GM10266 (cell line): ENCODE data around the gene HDAC10.

ENCODE experiments used
- DNase-seq: peaks from one replicate; pipeline ENCODE4 v3.0.0; 2012; ENCODE audit errors: extremely low spot score
- TF ChIP-seq, protein P1 (sequence below): IDR thresholded peaks from 2 replicates; pipeline ENCODE4 v1.5.1; 2012; ENCODE audit warnings: mild to moderate bottlenecking, low read depth; ENCODE audit not compliant: control insufficient read depth, insufficient read depth; ENCODE audit errors: missing control alignments

The HDAC10 gene

DNA sequence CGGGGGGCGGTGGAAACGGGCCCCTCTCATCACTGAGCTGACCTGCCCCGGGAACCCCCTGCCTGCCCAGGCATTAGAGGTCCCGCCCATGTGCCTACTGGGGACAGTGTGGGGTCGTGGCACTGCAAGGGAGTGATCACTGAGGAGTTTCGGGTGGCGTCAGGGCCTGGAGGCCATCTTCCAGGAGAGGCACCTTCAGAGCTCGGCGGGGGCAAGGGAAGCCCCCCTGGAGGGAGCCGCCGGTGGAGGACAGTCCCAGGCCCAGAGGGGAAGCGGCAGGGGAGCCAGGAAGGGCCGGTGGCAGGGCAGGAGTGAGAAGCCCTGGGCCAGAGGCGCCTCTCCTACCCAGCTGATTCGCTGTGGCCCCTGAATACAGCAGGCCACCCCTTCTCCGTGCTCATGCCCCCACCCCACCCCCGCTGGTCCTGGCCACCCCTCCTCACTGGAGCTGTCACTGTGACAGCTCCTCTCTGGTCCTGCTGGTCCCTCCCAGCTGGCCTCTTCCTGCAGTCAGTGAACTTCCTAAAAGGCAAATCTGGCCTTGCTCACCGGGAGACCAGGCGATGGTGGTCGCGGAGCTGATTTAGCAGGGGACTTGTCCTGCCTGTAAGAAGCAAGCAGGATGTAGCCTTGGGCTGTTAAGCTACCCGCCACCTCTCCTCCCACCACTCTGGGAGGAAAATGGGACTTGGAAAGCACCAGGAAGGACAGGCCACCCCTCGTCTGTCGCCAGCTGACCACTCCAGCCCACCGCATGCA, 21.2 kb upstream of the HDAC10 start:
- no peak for DNase-seq
- TF ChIP-seq, protein P1, sequence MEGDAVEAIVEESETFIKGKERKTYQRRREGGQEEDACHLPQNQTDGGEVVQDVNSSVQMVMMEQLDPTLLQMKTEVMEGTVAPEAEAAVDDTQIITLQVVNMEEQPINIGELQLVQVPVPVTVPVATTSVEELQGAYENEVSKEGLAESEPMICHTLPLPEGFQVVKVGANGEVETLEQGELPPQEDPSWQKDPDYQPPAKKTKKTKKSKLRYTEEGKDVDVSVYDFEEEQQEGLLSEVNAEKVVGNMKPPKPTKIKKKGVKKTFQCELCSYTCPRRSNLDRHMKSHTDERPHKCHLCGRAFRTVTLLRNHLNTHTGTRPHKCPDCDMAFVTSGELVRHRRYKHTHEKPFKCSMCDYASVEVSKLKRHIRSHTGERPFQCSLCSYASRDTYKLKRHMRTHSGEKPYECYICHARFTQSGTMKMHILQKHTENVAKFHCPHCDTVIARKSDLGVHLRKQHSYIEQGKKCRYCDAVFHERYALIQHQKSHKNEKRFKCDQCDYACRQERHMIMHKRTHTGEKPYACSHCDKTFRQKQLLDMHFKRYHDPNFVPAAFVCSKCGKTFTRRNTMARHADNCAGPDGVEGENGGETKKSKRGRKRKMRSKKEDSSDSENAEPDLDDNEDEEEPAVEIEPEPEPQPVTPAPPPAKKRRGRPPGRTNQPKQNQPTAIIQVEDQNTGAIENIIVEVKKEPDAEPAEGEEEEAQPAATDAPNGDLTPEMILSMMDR: no peak

DNA sequence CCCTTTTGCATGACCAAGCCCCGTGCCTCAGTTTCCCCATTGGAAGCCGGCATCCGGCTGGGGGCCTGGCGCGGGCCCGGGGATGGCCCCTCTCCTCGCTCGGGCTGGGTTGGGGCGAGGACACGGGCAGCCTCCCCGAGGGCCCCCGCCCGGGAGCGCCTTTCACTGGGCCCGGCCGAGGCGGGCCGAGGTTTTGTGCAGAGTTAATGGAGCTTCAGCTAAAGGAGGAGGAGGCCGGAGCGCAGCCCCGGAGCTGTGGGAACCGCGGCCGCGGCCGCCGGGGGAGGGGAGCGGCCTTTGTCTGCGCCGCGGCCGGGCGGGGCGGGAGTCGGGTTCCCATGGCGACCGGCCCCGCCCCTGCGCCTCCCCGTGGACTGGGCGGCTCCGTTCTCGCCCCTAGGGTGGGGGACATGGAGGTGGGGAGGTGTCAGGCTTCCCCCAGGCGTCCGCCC, 20.5 kb upstream of the HDAC10 start:
- peak; percentile 92 for DNase-seq
- TF ChIP-seq, protein P1: peak; percentile 41

DNA sequence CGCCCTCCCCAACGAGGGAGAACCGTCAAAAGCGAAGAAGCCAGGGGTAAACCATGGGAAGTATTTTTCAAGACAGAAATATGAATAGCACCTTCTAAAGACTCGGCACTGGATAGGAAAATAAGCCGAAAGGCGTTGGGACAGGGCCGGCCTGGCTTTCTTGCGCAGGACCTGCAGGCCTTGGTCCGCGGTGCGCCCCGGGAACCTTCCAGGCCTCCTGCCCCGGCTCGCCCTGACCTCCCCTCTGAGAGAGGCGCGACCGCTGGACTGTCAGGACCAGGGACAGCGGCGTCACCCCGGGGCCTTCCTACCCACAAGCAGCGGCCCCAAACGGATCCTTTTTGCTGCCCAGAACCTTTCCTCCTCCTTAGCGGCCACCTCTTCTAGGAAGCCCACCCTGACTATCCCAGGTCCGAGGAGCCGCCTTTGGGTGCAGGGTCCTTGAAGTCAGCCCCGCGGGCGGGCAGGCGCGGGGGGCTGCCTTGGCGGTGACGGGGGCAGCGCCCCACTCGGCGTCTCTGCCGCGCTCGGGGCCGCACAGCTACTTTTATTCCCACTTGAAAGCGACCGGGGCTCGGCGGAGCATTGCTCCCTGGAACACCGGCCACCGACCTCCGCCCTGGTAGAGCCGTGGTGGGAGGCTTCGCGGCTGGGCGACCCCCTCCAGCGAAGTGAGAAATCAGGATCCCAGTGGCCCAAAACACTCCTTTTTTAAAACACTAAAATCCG, 19.8 kb upstream of the HDAC10 start:
- TF ChIP-seq, protein P1: no peak
- DNase-seq: peak; percentile 89

DNA sequence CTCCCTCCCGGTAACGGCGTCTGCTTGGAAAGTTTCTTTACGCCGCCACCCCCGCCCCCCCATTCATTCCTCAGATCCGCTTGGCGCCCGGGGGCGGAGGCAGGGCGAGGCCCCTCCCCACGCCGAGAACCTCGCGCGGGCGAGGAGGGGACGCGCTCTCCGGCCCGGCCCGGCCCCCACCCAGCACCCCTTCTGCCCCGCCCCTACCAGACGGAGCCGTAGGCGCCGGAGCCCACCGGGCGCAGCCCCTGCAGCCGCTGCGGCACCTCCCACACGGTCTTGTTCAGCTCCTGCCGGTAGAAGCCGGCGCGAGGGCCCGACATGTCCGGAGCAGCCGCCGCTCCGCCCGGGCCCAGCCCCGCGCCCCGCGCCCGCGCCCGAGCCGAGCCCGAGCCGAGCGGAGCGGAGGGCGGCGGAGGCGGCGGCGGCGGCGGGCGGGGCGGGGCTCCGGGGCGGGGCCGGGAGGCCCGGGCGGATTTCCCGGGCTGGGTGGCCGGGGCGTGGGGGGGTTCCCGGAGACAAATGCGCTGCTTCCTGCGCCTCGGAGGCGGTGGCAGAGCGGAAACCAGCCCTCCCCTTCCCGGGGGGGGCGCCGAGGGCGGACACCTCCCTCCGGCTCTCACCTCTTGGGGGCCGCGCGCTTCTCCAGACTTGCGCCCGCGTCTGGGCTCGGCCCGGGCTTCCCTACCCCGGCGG, 19.1 kb upstream of the HDAC10 start, which contains the start of gene MAPK11:
Gene MAPK11, minus strand, starts transcription at position 411 of the 696 bp plus-strand sequence. Its CDS starts 88 bp downstream, at position 323.
- DNase-seq: peak; percentile 91
- TF ChIP-seq, protein P1: no peak

DNA sequence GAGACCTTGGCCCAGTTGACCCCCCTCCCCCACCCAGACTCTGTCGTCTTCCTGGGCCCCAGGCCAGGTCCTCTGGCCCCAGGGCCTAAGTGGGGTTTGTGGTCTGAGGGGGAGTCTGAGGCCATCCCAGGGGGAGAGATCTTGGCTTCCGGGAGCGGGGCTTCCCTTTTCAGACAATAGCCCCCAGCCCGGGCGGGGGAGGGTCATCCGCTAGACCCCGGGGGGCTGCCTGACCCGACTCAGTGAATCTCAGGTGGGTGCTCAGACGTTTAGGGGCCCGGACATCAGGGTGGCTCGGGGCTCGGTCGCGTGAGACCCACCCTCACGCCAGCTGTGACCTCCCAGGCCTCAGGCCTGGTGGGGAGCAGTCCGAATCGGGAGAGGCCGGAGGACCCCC, 18.5 kb upstream of the HDAC10 start:
- DNase-seq: no peak
- TF ChIP-seq, protein P1: no peak

DNA sequence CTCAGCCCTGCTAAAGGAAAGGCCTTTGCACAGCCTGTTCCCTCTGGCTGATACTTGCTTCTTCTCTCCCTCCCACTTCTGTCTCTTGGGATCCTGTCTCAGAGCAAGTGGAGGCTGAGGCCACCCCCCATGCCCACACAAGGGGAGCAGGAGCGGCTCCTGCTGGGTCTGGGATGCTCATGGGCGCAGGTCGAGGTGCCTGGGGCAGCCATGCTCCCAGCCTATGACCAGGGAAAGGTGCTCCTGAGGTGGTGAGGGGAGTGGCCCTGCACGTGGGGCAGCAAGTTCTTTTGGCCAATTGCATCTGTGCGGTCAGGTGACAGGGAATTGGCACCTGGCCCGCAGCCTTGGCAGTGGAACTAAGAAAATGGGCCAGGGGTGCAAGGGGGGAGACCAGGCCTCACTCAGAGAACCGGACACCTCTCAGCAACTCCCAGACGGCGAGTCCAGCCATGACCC, 17.6 kb upstream of the HDAC10 start:
- TF ChIP-seq, protein P1: no peak
- no peak for DNase-seq
